K562 (cell line): ENCODE results near the gene GRK4. TPM values are rescaled to one million over a fixed set of nuclear protein-coding genes. Genes with fewer than 3 reads are reported as not detected.
A peak's percentile ranks its signal among the peaks of the same experiment; 100 is the strongest.

ENCODE experiments used
- ADNP ChIP-seq: fragments of 200-800 bp; sonication (Bioruptor generic); IDR thresholded peaks from 2 replicates; pipeline ENCODE4 v1.6.1; 2016; ENCODE audit warnings: missing genetic modification characterization, missing compliant biosample characterization
- CHD2 ChIP-seq: IDR thresholded peaks from 2 replicates; pipeline ENCODE4 v1.6.1; 2011; ENCODE audit warnings: low read depth, low read length
- HNRNPLL ChIP-seq: fragments of 200-400 bp; formaldehyde crosslinking; IDR thresholded peaks from 2 replicates; pipeline ENCODE4 v1.6.1; 2017; ENCODE audit warnings: low read length, low read depth, mild to moderate bottlenecking; ENCODE audit not compliant: poor library complexity, severe bottlenecking
- KAT8 ChIP-seq: fragments of 450-650 bp; IDR thresholded peaks from 2 replicates; pipeline ENCODE4 v1.6.1; 2016; ENCODE audit warnings: low read depth, mild to moderate bottlenecking
- MBD2 ChIP-seq: sonication (generic); IDR thresholded peaks from 2 replicates; pipeline ENCODE4 v1.6.1; 2016; ENCODE audit warnings: low read depth, borderline replicate concordance
- TCF3 ChIP-seq: sonication (generic); formaldehyde crosslinking; IDR thresholded peaks from 2 replicates; pipeline ENCODE4 v1.4.0; 2020; ENCODE audit warnings: mild to moderate bottlenecking, missing genetic modification reagents
- polyA plus RNA-seq, 8 experiments: library from polyadenylated mRNA; depleted of rRNA in 4 of 8; stranded (reverse) in 5 of 8; unstranded in 3 of 8; fragments of >200 nt; fragmentation: Nextera tagmentation in 2 of 8; fragmentation: Illumina TruSeq in 1 of 8; extraction: Ambion mirVana in 2 of 8; extraction: Trizol in 1 of 8; gene quantifications; 2 replicates each; pipeline versions ENCODE4 v1.2.1 to v1.2.3, GENCODE V29; 2011 to 2014; ENCODE audit warnings: inconsistent platforms in 1 of 8, missing spikeins in 1 of 8
- total RNA-seq, 7 experiments: library from RNA; depleted of rRNA in 6 of 7; stranded (reverse); fragments of >200 nt in 6 of 7; fragmentation: Illumina TruSeq in 2 of 7; extraction: Trizol in 2 of 7; gene quantifications; 2 replicates each; pipeline versions ENCODE4 v1.2.1 to v1.2.3, GENCODE V29; 2011 to 2021; ENCODE audit warnings: low replicate concordance in 1 of 7
- TF ChIP-seq, protein P1 (sequence below): fragments of 200-600 bp; sonication (generic); IDR thresholded peaks from one replicate; pipeline ENCODE4 v1.6.1; 2012; ENCODE audit warnings: mild to moderate bottlenecking, low read depth, low read length, inconsistent platforms
- TF ChIP-seq, protein P2 (sequence below): fragments of 250-450 bp; sonication (Bioruptor Pico); IDR thresholded peaks from 2 replicates; pipeline ENCODE4 v1.4.0; 2020; ENCODE audit warnings: mild to moderate bottlenecking, moderate library complexity
- TF ChIP-seq, protein P3 (sequence below): fragments of 250-450 bp; sonication (Bioruptor Pico); IDR thresholded peaks from 2 replicates; pipeline ENCODE4 v1.4.0; 2020; ENCODE audit warnings: mild to moderate bottlenecking, moderate library complexity

Gene GRK4
- total and polyA plus RNA-seq, 9 of the 15 experiments (the other 6 are each of a cell fraction or from before 2014, with no cell fraction given), result 1.1 to 4.8 (median 2.6) TPM

DNA sequence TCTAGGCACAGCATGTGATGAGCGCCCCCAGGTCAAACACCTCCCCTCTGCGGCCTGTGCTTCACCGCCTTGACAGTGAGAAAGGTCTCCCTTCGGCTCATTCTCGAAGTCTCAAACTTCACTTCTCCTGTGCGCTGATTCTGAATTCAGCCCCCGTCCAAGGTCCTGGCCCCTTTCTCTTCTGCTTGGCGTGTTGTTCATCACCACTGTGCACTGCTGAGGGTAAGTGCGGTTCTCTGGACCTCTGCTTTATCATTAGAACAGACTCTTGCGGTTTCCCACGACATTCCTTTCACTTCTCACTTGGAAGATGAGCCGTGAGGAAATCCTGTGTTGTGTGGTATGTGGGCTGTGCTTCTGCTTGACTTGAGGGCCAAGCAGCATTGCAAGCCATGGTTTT, 99.1 kb downstream of the GRK4 start (continued):
- TF ChIP-seq, protein P1, sequence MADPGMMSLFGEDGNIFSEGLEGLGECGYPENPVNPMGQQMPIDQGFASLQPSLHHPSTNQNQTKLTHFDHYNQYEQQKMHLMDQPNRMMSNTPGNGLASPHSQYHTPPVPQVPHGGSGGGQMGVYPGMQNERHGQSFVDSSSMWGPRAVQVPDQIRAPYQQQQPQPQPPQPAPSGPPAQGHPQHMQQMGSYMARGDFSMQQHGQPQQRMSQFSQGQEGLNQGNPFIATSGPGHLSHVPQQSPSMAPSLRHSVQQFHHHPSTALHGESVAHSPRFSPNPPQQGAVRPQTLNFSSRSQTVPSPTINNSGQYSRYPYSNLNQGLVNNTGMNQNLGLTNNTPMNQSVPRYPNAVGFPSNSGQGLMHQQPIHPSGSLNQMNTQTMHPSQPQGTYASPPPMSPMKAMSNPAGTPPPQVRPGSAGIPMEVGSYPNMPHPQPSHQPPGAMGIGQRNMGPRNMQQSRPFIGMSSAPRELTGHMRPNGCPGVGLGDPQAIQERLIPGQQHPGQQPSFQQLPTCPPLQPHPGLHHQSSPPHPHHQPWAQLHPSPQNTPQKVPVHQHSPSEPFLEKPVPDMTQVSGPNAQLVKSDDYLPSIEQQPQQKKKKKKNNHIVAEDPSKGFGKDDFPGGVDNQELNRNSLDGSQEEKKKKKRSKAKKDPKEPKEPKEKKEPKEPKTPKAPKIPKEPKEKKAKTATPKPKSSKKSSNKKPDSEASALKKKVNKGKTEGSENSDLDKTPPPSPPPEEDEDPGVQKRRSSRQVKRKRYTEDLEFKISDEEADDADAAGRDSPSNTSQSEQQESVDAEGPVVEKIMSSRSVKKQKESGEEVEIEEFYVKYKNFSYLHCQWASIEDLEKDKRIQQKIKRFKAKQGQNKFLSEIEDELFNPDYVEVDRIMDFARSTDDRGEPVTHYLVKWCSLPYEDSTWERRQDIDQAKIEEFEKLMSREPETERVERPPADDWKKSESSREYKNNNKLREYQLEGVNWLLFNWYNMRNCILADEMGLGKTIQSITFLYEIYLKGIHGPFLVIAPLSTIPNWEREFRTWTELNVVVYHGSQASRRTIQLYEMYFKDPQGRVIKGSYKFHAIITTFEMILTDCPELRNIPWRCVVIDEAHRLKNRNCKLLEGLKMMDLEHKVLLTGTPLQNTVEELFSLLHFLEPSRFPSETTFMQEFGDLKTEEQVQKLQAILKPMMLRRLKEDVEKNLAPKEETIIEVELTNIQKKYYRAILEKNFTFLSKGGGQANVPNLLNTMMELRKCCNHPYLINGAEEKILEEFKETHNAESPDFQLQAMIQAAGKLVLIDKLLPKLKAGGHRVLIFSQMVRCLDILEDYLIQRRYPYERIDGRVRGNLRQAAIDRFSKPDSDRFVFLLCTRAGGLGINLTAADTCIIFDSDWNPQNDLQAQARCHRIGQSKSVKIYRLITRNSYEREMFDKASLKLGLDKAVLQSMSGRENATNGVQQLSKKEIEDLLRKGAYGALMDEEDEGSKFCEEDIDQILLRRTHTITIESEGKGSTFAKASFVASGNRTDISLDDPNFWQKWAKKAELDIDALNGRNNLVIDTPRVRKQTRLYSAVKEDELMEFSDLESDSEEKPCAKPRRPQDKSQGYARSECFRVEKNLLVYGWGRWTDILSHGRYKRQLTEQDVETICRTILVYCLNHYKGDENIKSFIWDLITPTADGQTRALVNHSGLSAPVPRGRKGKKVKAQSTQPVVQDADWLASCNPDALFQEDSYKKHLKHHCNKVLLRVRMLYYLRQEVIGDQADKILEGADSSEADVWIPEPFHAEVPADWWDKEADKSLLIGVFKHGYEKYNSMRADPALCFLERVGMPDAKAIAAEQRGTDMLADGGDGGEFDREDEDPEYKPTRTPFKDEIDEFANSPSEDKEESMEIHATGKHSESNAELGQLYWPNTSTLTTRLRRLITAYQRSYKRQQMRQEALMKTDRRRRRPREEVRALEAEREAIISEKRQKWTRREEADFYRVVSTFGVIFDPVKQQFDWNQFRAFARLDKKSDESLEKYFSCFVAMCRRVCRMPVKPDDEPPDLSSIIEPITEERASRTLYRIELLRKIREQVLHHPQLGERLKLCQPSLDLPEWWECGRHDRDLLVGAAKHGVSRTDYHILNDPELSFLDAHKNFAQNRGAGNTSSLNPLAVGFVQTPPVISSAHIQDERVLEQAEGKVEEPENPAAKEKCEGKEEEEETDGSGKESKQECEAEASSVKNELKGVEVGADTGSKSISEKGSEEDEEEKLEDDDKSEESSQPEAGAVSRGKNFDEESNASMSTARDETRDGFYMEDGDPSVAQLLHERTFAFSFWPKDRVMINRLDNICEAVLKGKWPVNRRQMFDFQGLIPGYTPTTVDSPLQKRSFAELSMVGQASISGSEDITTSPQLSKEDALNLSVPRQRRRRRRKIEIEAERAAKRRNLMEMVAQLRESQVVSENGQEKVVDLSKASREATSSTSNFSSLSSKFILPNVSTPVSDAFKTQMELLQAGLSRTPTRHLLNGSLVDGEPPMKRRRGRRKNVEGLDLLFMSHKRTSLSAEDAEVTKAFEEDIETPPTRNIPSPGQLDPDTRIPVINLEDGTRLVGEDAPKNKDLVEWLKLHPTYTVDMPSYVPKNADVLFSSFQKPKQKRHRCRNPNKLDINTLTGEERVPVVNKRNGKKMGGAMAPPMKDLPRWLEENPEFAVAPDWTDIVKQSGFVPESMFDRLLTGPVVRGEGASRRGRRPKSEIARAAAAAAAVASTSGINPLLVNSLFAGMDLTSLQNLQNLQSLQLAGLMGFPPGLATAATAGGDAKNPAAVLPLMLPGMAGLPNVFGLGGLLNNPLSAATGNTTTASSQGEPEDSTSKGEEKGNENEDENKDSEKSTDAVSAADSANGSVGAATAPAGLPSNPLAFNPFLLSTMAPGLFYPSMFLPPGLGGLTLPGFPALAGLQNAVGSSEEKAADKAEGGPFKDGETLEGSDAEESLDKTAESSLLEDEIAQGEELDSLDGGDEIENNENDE, result no peak
- TF ChIP-seq ADNP (tag), result no peak
- no peak for TF ChIP-seq MBD2
- TF ChIP-seq, protein P2, sequence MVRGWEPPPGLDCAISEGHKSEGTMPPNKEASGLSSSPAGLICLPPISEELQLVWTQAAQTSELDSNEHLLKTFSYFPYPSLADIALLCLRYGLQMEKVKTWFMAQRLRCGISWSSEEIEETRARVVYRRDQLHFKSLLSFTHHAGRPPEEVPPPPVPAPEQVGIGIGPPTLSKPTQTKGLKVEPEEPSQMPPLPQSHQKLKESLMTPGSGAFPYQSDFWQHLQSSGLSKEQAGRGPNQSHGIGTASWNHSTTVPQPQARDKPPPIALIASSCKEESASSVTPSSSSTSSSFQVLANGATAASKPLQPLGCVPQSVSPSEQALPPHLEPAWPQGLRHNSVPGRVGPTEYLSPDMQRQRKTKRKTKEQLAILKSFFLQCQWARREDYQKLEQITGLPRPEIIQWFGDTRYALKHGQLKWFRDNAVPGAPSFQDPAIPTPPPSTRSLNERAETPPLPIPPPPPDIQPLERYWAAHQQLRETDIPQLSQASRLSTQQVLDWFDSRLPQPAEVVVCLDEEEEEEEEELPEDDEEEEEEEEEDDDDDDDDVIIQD (CRISPR knock-in tag), result no peak
- no peak for TF ChIP-seq CHD2
- TF ChIP-seq, protein P3, sequence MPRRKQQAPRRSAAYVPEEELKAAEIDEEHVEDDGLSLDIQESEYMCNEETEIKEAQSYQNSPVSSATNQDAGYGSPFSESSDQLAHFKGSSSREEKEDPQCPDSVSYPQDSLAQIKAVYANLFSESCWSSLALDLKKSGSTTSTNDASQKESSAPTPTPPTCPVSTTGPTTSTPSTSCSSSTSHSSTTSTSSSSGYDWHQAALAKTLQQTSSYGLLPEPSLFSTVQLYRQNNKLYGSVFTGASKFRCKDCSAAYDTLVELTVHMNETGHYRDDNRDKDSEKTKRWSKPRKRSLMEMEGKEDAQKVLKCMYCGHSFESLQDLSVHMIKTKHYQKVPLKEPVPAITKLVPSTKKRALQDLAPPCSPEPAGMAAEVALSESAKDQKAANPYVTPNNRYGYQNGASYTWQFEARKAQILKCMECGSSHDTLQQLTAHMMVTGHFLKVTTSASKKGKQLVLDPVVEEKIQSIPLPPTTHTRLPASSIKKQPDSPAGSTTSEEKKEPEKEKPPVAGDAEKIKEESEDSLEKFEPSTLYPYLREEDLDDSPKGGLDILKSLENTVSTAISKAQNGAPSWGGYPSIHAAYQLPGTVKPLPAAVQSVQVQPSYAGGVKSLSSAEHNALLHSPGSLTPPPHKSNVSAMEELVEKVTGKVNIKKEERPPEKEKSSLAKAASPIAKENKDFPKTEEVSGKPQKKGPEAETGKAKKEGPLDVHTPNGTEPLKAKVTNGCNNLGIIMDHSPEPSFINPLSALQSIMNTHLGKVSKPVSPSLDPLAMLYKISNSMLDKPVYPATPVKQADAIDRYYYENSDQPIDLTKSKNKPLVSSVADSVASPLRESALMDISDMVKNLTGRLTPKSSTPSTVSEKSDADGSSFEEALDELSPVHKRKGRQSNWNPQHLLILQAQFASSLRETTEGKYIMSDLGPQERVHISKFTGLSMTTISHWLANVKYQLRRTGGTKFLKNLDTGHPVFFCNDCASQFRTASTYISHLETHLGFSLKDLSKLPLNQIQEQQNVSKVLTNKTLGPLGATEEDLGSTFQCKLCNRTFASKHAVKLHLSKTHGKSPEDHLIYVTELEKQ (CRISPR knock-in tag), result no peak
- no peak for TF ChIP-seq KAT8
- no peak for TF ChIP-seq HNRNPLL
- TF ChIP-seq TCF3 (CRISPR knock-in tag), result peak; percentile 58
